Keratinocyte (primary cell): ENCODE results near the gene DNAJB2.

ENCODE experiments used
- EZH2 ChIP-seq: IDR thresholded peaks from one replicate; pipeline ENCODE4 v1.6.1; 2012; ENCODE audit warnings: inconsistent platforms, mild to moderate bottlenecking, low read length, moderate library complexity
- TF ChIP-seq, protein P1 (sequence below), 3 experiments: IDR thresholded peaks in 1 of 3; conservative IDR thresholded peaks in 1 of 3; optimal IDR thresholded peaks in 1 of 3; 2 replicates in 2 of 3; 3 replicates in 1 of 3; pipeline versions ENCODE3 to v1.5.1; 2011; ENCODE audit warnings: low read length in 3 of 3, mild to moderate bottlenecking in 3 of 3, moderate library complexity in 2 of 3, control low read depth in 1 of 3, inconsistent platforms in 1 of 3; ENCODE audit not compliant: insufficient read depth in 2 of 3; ENCODE audit errors: extremely low read depth in 1 of 3

GRCh38 chr2:219296142-219296541 is 17.0 kb downstream of the DNAJB2 start:
- TF ChIP-seq, protein P1, sequence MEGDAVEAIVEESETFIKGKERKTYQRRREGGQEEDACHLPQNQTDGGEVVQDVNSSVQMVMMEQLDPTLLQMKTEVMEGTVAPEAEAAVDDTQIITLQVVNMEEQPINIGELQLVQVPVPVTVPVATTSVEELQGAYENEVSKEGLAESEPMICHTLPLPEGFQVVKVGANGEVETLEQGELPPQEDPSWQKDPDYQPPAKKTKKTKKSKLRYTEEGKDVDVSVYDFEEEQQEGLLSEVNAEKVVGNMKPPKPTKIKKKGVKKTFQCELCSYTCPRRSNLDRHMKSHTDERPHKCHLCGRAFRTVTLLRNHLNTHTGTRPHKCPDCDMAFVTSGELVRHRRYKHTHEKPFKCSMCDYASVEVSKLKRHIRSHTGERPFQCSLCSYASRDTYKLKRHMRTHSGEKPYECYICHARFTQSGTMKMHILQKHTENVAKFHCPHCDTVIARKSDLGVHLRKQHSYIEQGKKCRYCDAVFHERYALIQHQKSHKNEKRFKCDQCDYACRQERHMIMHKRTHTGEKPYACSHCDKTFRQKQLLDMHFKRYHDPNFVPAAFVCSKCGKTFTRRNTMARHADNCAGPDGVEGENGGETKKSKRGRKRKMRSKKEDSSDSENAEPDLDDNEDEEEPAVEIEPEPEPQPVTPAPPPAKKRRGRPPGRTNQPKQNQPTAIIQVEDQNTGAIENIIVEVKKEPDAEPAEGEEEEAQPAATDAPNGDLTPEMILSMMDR (optimal IDR thresholded peaks at IDR 0.05 in 1 of 3, IDR thresholded peaks at IDR 0.05 in 1 of 3, conservative IDR thresholded peaks at IDR 0.05 in 1 of 3; ENCODE audit: extremely low read depth in 1 of 3, insufficient read depth in 2 of 3, low read length in 3 of 3) = no peak
- TF ChIP-seq EZH2 = no peak
